K562 (cell line): ENCODE results near the gene HBEGF. TPM values are rescaled to one million over a fixed set of nuclear protein-coding genes. Genes with fewer than 3 reads are reported as not detected.

Experiments used
- BDP1 ChIP-seq: IDR thresholded peaks from 3 replicates; pipeline ENCODE4 v1.6.1; 2011; ENCODE audit not compliant: insufficient read length, insufficient read depth
- BMI1 ChIP-seq: fragments of 150-350 bp; IDR thresholded peaks from 2 replicates; pipeline ENCODE4 v1.6.1; 2014; ENCODE audit warnings: low read length
- CGGBP1 ChIP-seq: fragments of 250-450 bp; sonication (Bioruptor Pico); IDR thresholded peaks from 2 replicates; pipeline ENCODE4 v1.9.0; 2021; ENCODE audit warnings: mild to moderate bottlenecking
- CTBP1 ChIP-seq: fragments of 450-650 bp; IDR thresholded peaks from 2 replicates; pipeline ENCODE4 v1.6.1; 2016; ENCODE audit warnings: borderline replicate concordance
- DDX20 ChIP-seq: fragments of 450-650 bp; IDR thresholded peaks from 2 replicates; pipeline ENCODE4 v1.6.1; 2016; ENCODE audit warnings: missing genetic modification characterization, low read depth, mild to moderate bottlenecking, missing compliant biosample characterization, moderate library complexity
- E2F5 ChIP-seq: sonication (generic); formaldehyde crosslinking; IDR thresholded peaks from 2 replicates; pipeline ENCODE4 v1.8.0; 2022; ENCODE audit warnings: mild to moderate bottlenecking, missing genetic modification reagents
- ETV5 ChIP-seq: sonication (generic); formaldehyde crosslinking; IDR thresholded peaks from 2 replicates; pipeline ENCODE4 v1.4.0; 2020; ENCODE audit warnings: low read depth, mild to moderate bottlenecking, missing genetic modification reagents
- HES1 ChIP-seq: fragments of 450-650 bp; IDR thresholded peaks from 2 replicates; pipeline ENCODE4 v1.6.1; 2016; ENCODE audit warnings: low read depth, mild to moderate bottlenecking, moderate library complexity
- HMG20A ChIP-seq: fragments of 450-650 bp; formaldehyde crosslinking; conservative IDR thresholded peaks from 2 replicates; pipeline ENCODE4 v1.4.0; 2020; ENCODE audit warnings: mild to moderate bottlenecking, mixed read lengths
- JUN ChIP-seq, 2 experiments: sonication (generic) in 1 of 2; formaldehyde crosslinking in 1 of 2; IDR thresholded peaks; 2 replicates each; pipeline versions ENCODE4 v1.6.1 to v1.8.0; 2012 to 2022; ENCODE audit warnings: borderline replicate concordance in 2 of 2, mild to moderate bottlenecking in 2 of 2, improper control_type of control experiment in 1 of 2, low read depth in 1 of 2, low read length in 1 of 2, missing genetic modification reagents in 1 of 2
- MEF2D ChIP-seq: conservative IDR thresholded peaks from 2 replicates; pipeline ENCODE4 v1.6.1; 2016; ENCODE audit warnings: low read depth, missing genetic modification characterization, missing compliant biosample characterization
- NFXL1 ChIP-seq: fragments of 450-650 bp; formaldehyde crosslinking; IDR thresholded peaks from 2 replicates; pipeline ENCODE4 v1.4.0; 2021; ENCODE audit warnings: mild to moderate bottlenecking
- PRPF4 ChIP-seq: fragments of 200-400 bp; formaldehyde crosslinking; IDR thresholded peaks from one replicate; pipeline ENCODE4 v1.6.1; 2017; ENCODE audit warnings: low read length, low read depth, mild to moderate bottlenecking; ENCODE audit not compliant: insufficient read depth, poor library complexity, severe bottlenecking
- SOX6 ChIP-seq: fragments of 450-650 bp; IDR thresholded peaks from 2 replicates; pipeline ENCODE4 v1.6.1; 2014; ENCODE audit warnings: mild to moderate bottlenecking
- SRSF3 ChIP-seq: fragments of 200-400 bp; formaldehyde crosslinking; IDR thresholded peaks from 2 replicates; pipeline ENCODE4 v1.6.1; 2016; ENCODE audit warnings: mild to moderate bottlenecking, low read length, moderate library complexity; ENCODE audit not compliant: insufficient read depth
- SUPT5H ChIP-seq: fragments of 450-650 bp; IDR thresholded peaks from 2 replicates; pipeline ENCODE4 v1.6.1; 2016
- TCF7 ChIP-seq: sonication (generic); IDR thresholded peaks from 2 replicates; pipeline ENCODE4 v1.6.1; 2016; ENCODE audit warnings: antibody characterized with exemption, borderline replicate concordance
- TFAP4 ChIP-seq: sonication (generic); formaldehyde crosslinking; IDR thresholded peaks from 2 replicates; pipeline ENCODE4 v1.8.0; 2022; ENCODE audit warnings: missing genetic modification reagents, mild to moderate bottlenecking, moderate library complexity, borderline replicate concordance
- ZNF407 ChIP-seq: fragments of 450-650 bp; IDR thresholded peaks from 2 replicates; pipeline ENCODE4 v1.6.1; 2016; ENCODE audit warnings: low read depth
- polyA plus RNA-seq, 8 experiments: library from polyadenylated mRNA; depleted of rRNA in 4 of 8; stranded (reverse) in 5 of 8; unstranded in 3 of 8; fragments of >200 nt; fragmentation: Nextera tagmentation in 2 of 8; fragmentation: Illumina TruSeq in 1 of 8; extraction: Ambion mirVana in 2 of 8; extraction: Trizol in 1 of 8; gene quantifications; 2 replicates each; pipeline versions ENCODE4 v1.2.1 to v1.2.3, GENCODE V29; 2011 to 2014; ENCODE audit warnings: inconsistent platforms in 1 of 8, missing spikeins in 1 of 8
- total RNA-seq, 7 experiments: library from RNA; depleted of rRNA in 6 of 7; stranded (reverse); fragments of >200 nt in 6 of 7; fragmentation: Illumina TruSeq in 2 of 7; extraction: Trizol in 2 of 7; gene quantifications; 2 replicates each; pipeline versions ENCODE4 v1.2.1 to v1.2.3, GENCODE V29; 2011 to 2021; ENCODE audit warnings: low replicate concordance in 1 of 7

HBEGF gene
- total and polyA plus RNA-seq, 9 of the 15 experiments (the other 6 are each of a cell fraction or from before 2014, with no cell fraction given), result 0.11 to 1.1 (median 0.60) TPM

- TF ChIP-seq ZNF407 (no peak), E2F5 (CRISPR knock-in tag) (no peak), PRPF4 (no peak), HMG20A (CRISPR knock-in tag) (no peak), CTBP1 (no peak), NFXL1 (CRISPR knock-in tag) (no peak), SRSF3 (no peak), DDX20 (no peak), TCF7 (no peak), TFAP4 (no peak), HES1 (no peak), BMI1 (no peak), ETV5 (CRISPR knock-in tag) (no peak), BDP1 (no peak), SOX6 (no peak), MEF2D (tag) (no peak), JUN (IDR thresholded peaks at IDR 0.05; ENCODE audit: borderline replicate concordance, low read depth, low read length) (peak; percentile 95), JUN (CRISPR knock-in tag; IDR thresholded peaks at IDR 0.05; ENCODE audit: borderline replicate concordance) (no peak), SUPT5H (no peak), CGGBP1 (no peak)
These were observed 35.4 kb downstream of the HBEGF start (continued) for GRCh38 chr5:140311011-140311467.
